ENCODE data around the gene PNPLA3. TPM values are rescaled to one million over a fixed set of nuclear protein-coding genes. Genes with fewer than 3 reads are reported as not detected.

Gene PNPLA3
- total and polyA plus RNA-seq, 2 of the 4 experiments (the other 2 are of a cell fraction): 3.6 to 7.5 TPM

DNA sequence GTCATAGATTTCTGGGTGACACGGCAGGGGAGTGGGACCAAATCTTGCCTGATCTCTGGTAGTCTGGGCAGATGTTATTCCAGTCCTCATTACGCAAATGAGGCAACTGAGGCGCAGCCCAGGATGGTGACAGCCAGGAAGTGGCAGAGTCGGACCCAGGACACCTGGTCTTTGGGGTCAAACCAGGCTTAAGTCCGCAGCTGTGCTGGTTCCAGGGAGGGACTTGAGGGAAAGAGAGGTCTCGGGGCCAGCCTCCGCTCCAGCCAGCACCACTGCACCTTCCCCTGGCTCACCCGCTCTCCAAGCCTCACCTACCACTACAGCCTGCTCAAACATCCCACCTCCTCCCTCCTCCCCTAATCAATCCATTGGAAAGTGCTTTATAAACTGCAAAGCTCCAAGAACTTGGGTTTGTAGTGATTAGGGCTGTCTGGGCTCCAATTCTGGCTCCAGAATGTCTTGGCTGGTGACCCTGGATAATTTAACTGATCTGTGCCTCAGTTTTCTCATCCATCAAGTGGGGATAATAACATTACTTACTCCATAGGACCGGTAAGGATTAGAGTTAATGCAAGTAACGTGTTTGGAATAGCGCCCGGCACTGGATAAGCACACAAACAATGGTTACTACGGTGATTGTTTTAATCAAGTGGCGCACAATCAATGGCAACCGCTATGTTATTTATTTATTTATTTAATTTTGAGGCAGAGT, 31.3 kb upstream of the PNPLA3 start:
- no peak overlapping the region for H2AK5ac ChIP-seq (ENCODE audit: low read depth, low read length)
- in situ Hi-C loops (cut with MboI; ENCODE audit: low sequenced_read_pairs) (no loop called here), intact Hi-C loops (cut with micrococcal nuclease) (no loop called here), dilution Hi-C loops (cut with HindIII; ENCODE audit: low sequenced_read_pairs, unreplicated experiment) (no loop called here)
- H3K9me1 ChIP-seq (ENCODE audit: insufficient read depth, low read length): peaks cover under 1% of the 10 kb centered on the region; the same call in 1 of the 2 replicates
- H3K79me1 ChIP-seq (ENCODE audit: low read depth in 1 of 2, low read length in 2 of 2): no peaks in the 10 kb centered on the region
- H2AFZ ChIP-seq (replicated peaks; ENCODE audit: low read length, poor library complexity): no peak overlapping the region
- no peaks in the 10 kb centered on the region for H4K20me1 ChIP-seq (ENCODE audit: insufficient read depth, low read length)
- H2BK5ac ChIP-seq (ENCODE audit: low read depth, low read length, poor library complexity, severe bottlenecking): no peak overlapping the region
- H3K9ac ChIP-seq (ENCODE audit: low read depth, low read length): no peak overlapping the region
- no peaks in the 10 kb centered on the region for H3K9me3 ChIP-seq (ENCODE audit: control insufficient read depth, insufficient read depth, low read length)
- H2AK9ac ChIP-seq (replicated peaks; ENCODE audit: low read depth, low read length, poor library complexity): peak overlapping the region; percentile 87
- H3K27me3 ChIP-seq (ENCODE audit: control insufficient read depth, insufficient read depth, low read length): peaks cover 28% of the 10 kb centered on the region
- CTCF ChIA-PET: no interaction called here
- H3K36me3 ChIP-seq (ENCODE audit: control insufficient read depth, insufficient read depth, low read length): no peaks in the 10 kb centered on the region
- DNase-seq (no peak), ATAC-seq (ENCODE audit: low read depth) (no peak)
- H3K4me1 ChIP-seq (ENCODE audit: control insufficient read depth, insufficient read depth, low read length): peaks cover under 1% of the 10 kb centered on the region; the same call in 1 of the 2 replicates
- H3K4me3 ChIP-seq (ENCODE audit: insufficient read depth, low read depth, low read length): no peak overlapping the region
- no peak overlapping the region for H3K18ac ChIP-seq (ENCODE audit: low read depth, low read length)
- POLR2A ChIA-PET (ENCODE audit: unreplicated experiment): no interaction called here
- H4K5ac ChIP-seq (ENCODE audit: low read depth, low read length): no peak overlapping the region
- H2BK120ac ChIP-seq (ENCODE audit: low read depth, low read length): no peak overlapping the region
- H3K4me2 ChIP-seq (ENCODE audit: low read depth, low read length): no peak overlapping the region; the same call in 1 of the 2 replicates
- no peak overlapping the region for H3K56ac ChIP-seq (ENCODE audit: extremely low read depth, insufficient read depth, low read length)
- no peak overlapping the region for H3K14ac ChIP-seq (replicated peaks; ENCODE audit: low read depth, low read length)
- BruUV-seq (replicated peaks): no TSS peak
- H4K91ac ChIP-seq (ENCODE audit: insufficient read depth, low read depth, low read length): no peak overlapping the region
- H3K27ac ChIP-seq (ENCODE audit: insufficient read depth, low read length): no peak overlapping the region
- TF ChIP-seq, protein P1, sequence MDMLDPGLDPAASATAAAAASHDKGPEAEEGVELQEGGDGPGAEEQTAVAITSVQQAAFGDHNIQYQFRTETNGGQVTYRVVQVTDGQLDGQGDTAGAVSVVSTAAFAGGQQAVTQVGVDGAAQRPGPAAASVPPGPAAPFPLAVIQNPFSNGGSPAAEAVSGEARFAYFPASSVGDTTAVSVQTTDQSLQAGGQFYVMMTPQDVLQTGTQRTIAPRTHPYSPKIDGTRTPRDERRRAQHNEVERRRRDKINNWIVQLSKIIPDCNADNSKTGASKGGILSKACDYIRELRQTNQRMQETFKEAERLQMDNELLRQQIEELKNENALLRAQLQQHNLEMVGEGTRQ (IDR thresholded peaks at IDR 0.05; ENCODE audit: low read depth, low read length): no peak
- no peak for TF ChIP-seq RCOR1 (IDR thresholded peaks at IDR 0.05; ENCODE audit: insufficient replicate concordance, low read length)
- no peak for TF ChIP-seq SMC3 (IDR thresholded peaks at IDR 0.05; ENCODE audit: low read depth, low read length)
- TF ChIP-seq, protein P2, sequence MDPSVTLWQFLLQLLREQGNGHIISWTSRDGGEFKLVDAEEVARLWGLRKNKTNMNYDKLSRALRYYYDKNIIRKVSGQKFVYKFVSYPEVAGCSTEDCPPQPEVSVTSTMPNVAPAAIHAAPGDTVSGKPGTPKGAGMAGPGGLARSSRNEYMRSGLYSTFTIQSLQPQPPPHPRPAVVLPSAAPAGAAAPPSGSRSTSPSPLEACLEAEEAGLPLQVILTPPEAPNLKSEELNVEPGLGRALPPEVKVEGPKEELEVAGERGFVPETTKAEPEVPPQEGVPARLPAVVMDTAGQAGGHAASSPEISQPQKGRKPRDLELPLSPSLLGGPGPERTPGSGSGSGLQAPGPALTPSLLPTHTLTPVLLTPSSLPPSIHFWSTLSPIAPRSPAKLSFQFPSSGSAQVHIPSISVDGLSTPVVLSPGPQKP (IDR thresholded peaks at IDR 0.05; ENCODE audit: borderline replicate concordance, low read depth, low read length): no peak
- TF ChIP-seq MAZ (IDR thresholded peaks at IDR 0.05; ENCODE audit: borderline replicate concordance, low read depth, low read length): no peak
- no peak for TF ChIP-seq MAFK (IDR thresholded peaks at IDR 0.05; ENCODE audit: low read depth, low read length)
- no peak for TF ChIP-seq MXI1 (IDR thresholded peaks at IDR 0.05; ENCODE audit: borderline replicate concordance, low read depth, low read length)
- no peak for TF ChIP-seq RAD21 (IDR thresholded peaks at IDR 0.05; ENCODE audit: low read length)
- no peak for TF ChIP-seq CEBPB (IDR thresholded peaks at IDR 0.05; ENCODE audit: low read depth, low read length)
- no peak for TF ChIP-seq RFX5 (IDR thresholded peaks at IDR 0.05; ENCODE audit: low read depth, low read length)
- no peak for TF ChIP-seq NFE2L2 (IDR thresholded peaks at IDR 0.05; ENCODE audit: low read depth, low read length)
- no peak for TF ChIP-seq POLR2A (IDR thresholded peaks at IDR 0.05; ENCODE audit: low read depth, low read length)
- TF ChIP-seq BHLHE40 (IDR thresholded peaks at IDR 0.05; ENCODE audit: low read depth, low read length): no peak
- no peak for TF ChIP-seq CHD1 (IDR thresholded peaks at IDR 0.05; ENCODE audit: low read depth, low read length)
- WGBS, 2 experiments (ENCODE audit: extremely low coverage in 2 of 2, insufficient read length in 1 of 2): 49% methylated on average over 6 of the region's 15 CpGs; no CpG with 5 or more reads in 1 of the 2 experiments
- no peak overlapping the region for H3K4ac ChIP-seq (ENCODE audit: low read depth, low read length)
- no peak overlapping the region for H4K8ac ChIP-seq (ENCODE audit: low read depth in 2 of 2, low read length in 2 of 2)
- H2BK20ac ChIP-seq (ENCODE audit: low read depth, low read length): no peak overlapping the region
- H2BK15ac ChIP-seq (ENCODE audit: low read depth, low read length): no peak overlapping the region
- H3K23ac ChIP-seq (ENCODE audit: low read depth, low read length): no peak overlapping the region
